WTC11 (cell line): ENCODE results near the gene SMAP1. TPM values are rescaled to one million over a fixed set of nuclear protein-coding genes. Genes with fewer than 3 reads are reported as not detected.

Experiments
- ATAC-seq: fragments of 200-7000 bp; cut with Tn5 transposase; 2 replicates; pipeline ENCODE4 v1.10.0; 2021; ENCODE audit warnings: mild to moderate bottlenecking, moderate library complexity
- CTCF ChIA-PET: fragments of 300-600 bp; sonication (Branson Sonifier 250); formaldehyde crosslinking; loops from one replicate; lab custom pipeline; 2021; ENCODE audit warnings: antibody characterized with exemption; lab: Charles Lee
- POLR2A ChIA-PET: fragments of 350-600 bp; sonication (Branson Sonifier 250); formaldehyde crosslinking; loops from one replicate; lab custom pipeline; 2021; ENCODE audit warnings: antibody characterized with exemption; lab: Charles Lee
- DNase-seq: peaks from one replicate; pipeline ENCODE4 v3.0.0; 2021; ENCODE audit warnings: low spot score
- H3K27ac Mint-ChIP-seq: 2 replicates; pipeline ENCODE4 v1.8.0; 2021; ENCODE audit warnings: mixed read lengths
- H3K27me3 Mint-ChIP-seq: 2 replicates; pipeline ENCODE4 v1.8.0; 2021; ENCODE audit warnings: low read depth, mild to moderate bottlenecking, moderate library complexity, mixed read lengths
- H3K36me3 Mint-ChIP-seq: 2 replicates; pipeline ENCODE4 v1.8.0; 2021; ENCODE audit warnings: mixed read lengths
- H3K4me1 Mint-ChIP-seq: 2 replicates; pipeline ENCODE4 v1.8.0; 2022; ENCODE audit warnings: mixed read lengths
- H3K4me3 Mint-ChIP-seq: 2 replicates; pipeline ENCODE4 v1.8.0; 2021; ENCODE audit warnings: mild to moderate bottlenecking, moderate library complexity, mixed read lengths
- H3K9me3 Mint-ChIP-seq: 2 replicates; pipeline ENCODE4 v1.8.0; 2021; ENCODE audit warnings: mixed read lengths
- CREB1 ChIP-seq: sonication (generic); formaldehyde crosslinking; IDR thresholded peaks from 2 replicates; pipeline ENCODE4 v1.8.0; 2023; ENCODE audit warnings: mild to moderate bottlenecking, missing genetic modification reagents
- EMX1 ChIP-seq: fragments of 250-450 bp; sonication (Bioruptor Pico); IDR thresholded peaks from 2 replicates; pipeline ENCODE4 v1.8.0; 2021; ENCODE audit warnings: mild to moderate bottlenecking
- NFATC4 ChIP-seq: fragments of 250-450 bp; sonication (Bioruptor Pico); IDR thresholded peaks from 2 replicates; pipeline ENCODE4 v1.9.0; 2021; ENCODE audit warnings: mild to moderate bottlenecking
- NFYB ChIP-seq: sonication (generic); formaldehyde crosslinking; conservative IDR thresholded peaks from 2 replicates; pipeline ENCODE4 v1.8.0; 2022; ENCODE audit warnings: low read depth, missing genetic modification reagents
- NR1H2 ChIP-seq: sonication (generic); formaldehyde crosslinking; IDR thresholded peaks from 2 replicates; pipeline ENCODE4 v1.9.0; 2021; ENCODE audit warnings: mild to moderate bottlenecking, moderate library complexity, missing genetic modification reagents
- ZNF263 ChIP-seq: sonication (generic); formaldehyde crosslinking; IDR thresholded peaks from 2 replicates; pipeline ENCODE4 v1.8.1; 2022; ENCODE audit warnings: low read depth, mild to moderate bottlenecking, moderate library complexity, missing genetic modification reagents
- ZNF396 ChIP-seq: fragments of 250-450 bp; sonication (Bioruptor Pico); IDR thresholded peaks from 2 replicates; pipeline ENCODE4 v1.8.0; 2021; ENCODE audit warnings: mild to moderate bottlenecking, moderate library complexity, borderline replicate concordance
- ZNF416 ChIP-seq: fragments of 250-450 bp; sonication (Bioruptor Pico); IDR thresholded peaks from 2 replicates; pipeline ENCODE4 v1.9.0; 2021; ENCODE audit warnings: mild to moderate bottlenecking, inconsistent platforms
- ZNF423 ChIP-seq: fragments of 250-450 bp; sonication (Bioruptor Pico); IDR thresholded peaks from 2 replicates; pipeline ENCODE4 v2.1.2; 2022; ENCODE audit warnings: mild to moderate bottlenecking, moderate library complexity
- ZNF671 ChIP-seq: fragments of 250-450 bp; sonication (Bioruptor Pico); IDR thresholded peaks from 2 replicates; pipeline ENCODE4 v1.8.0; 2021; ENCODE audit warnings: mild to moderate bottlenecking
- total RNA-seq: library from RNA; stranded (reverse); gene quantifications from 3 replicates; pipeline ENCODE4 v1.2.3, GENCODE V29; 2021
- TF ChIP-seq, protein P1 (sequence below): sonication (generic); formaldehyde crosslinking; IDR thresholded peaks from 2 replicates; pipeline ENCODE4 v1.8.0; 2023; ENCODE audit warnings: missing genetic modification reagents
- TF ChIP-seq, protein P2 (sequence below): fragments of 200-600 bp; IDR thresholded peaks from 2 replicates; pipeline ENCODE4 v1.8.0; 2022; ENCODE audit warnings: antibody characterized with exemption
- TF ChIP-seq, protein P3 (sequence below): sonication (generic); formaldehyde crosslinking; IDR thresholded peaks from 2 replicates; pipeline ENCODE4 v1.8.1; 2022; ENCODE audit warnings: low read depth, missing genetic modification reagents, borderline replicate concordance
- TF ChIP-seq, protein P4 (sequence below): sonication (generic); formaldehyde crosslinking; IDR thresholded peaks from 2 replicates; pipeline ENCODE4 v1.8.0; 2022; ENCODE audit warnings: mild to moderate bottlenecking, missing genetic modification reagents
- TF ChIP-seq, protein P5 (sequence below): fragments of 250-450 bp; sonication (Bioruptor Pico); IDR thresholded peaks from 2 replicates; pipeline ENCODE4 v1.9.0; 2021; ENCODE audit warnings: mild to moderate bottlenecking, borderline replicate concordance
- TF ChIP-seq, protein P6 (sequence below): fragments of 250-450 bp; sonication (Bioruptor Pico); IDR thresholded peaks from 2 replicates; pipeline ENCODE4 v1.8.0; 2021; ENCODE audit warnings: mild to moderate bottlenecking

The SMAP1 gene
- total RNA-seq, 1 experiment from 2014 or later, result 29.0 TPM

DNA sequence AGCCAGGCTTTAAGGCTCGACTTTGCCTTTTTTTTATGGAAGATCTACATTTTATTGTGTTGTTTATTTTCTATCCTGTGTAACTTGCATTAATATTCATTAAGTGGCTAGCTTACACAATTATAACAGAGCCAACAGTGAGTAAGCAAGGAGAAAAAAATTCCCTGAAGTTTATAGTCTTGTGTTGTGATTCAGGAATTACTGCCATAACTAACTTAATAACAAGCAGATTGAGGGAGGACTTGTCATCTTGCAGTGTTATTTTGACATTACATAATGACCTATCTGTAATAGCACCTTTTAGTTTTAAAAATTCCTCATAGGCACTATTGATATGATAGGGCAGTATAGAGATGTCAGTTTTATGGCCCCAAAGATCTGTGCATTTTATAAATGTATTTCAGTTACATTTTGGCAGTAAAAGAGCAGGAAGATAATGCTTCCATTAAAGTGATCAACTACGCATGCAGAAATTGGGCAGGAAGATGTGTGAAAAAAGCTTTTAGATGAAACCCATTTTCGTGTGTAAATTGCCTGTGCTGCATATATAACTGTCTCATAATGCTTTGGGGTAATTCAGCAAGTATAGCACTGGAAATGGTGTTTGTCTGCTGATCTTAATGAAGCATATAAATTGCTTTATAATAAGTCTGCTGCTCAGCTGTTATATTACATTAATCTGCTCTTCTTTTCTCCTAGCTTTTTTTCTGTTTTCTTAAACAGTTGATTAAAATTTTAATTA is 123.0 kb downstream of the SMAP1 start (continued):
- no peak for TF ChIP-seq ZNF263 (CRISPR knock-in tag)
- TF ChIP-seq ZNF416 (CRISPR knock-in tag), result no peak
- no peak for TF ChIP-seq NR1H2

DNA sequence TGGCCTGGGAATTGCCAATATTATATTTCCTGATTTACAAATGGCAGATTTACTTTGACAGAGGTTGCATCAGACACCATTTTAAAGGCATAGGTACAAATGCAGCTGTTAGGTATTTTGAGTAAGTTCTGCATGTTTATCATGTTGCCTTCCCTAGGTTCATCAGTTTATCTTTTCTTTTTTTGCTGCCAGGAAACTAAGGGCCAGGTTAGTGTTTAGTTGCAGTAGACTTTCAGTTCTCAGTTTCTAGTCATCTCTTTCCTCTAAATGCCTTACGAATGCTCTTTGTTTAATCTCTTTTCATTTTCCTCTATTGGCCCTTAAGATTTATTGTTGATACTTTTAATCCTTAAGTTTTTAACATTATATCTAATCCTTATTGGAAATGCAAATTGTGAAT is 129.9 kb downstream of the SMAP1 start:
- Mint-ChIP-seq H3K9me3 (peaks cover 5% of the 10 kb centered on the region), H3K4me3 (no peak overlapping the region), H3K27ac (no peak overlapping the region), H3K4me1 (no peaks in the 10 kb centered on the region), H3K27me3 (no peaks in the 10 kb centered on the region), H3K36me3 (no peaks in the 10 kb centered on the region; the same call in 1 of the 2 replicates)
- DNase-seq, result no peak
- ChIA-PET CTCF (no interaction called here), POLR2A (no interaction called here)
- no peak for ATAC-seq
- TF ChIP-seq EMX1 (CRISPR knock-in tag) (no peak), ZNF671 (CRISPR knock-in tag) (no peak), CREB1 (CRISPR knock-in tag) (no peak), ZNF396 (CRISPR knock-in tag) (no peak), ZNF423 (CRISPR knock-in tag) (no peak), NFYB (CRISPR knock-in tag) (no peak), NFATC4 (CRISPR knock-in tag) (no peak)
- TF ChIP-seq, protein P1, sequence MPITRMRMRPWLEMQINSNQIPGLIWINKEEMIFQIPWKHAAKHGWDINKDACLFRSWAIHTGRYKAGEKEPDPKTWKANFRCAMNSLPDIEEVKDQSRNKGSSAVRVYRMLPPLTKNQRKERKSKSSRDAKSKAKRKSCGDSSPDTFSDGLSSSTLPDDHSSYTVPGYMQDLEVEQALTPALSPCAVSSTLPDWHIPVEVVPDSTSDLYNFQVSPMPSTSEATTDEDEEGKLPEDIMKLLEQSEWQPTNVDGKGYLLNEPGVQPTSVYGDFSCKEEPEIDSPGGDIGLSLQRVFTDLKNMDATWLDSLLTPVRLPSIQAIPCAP (CRISPR knock-in tag), result no peak
- TF ChIP-seq, protein P2, sequence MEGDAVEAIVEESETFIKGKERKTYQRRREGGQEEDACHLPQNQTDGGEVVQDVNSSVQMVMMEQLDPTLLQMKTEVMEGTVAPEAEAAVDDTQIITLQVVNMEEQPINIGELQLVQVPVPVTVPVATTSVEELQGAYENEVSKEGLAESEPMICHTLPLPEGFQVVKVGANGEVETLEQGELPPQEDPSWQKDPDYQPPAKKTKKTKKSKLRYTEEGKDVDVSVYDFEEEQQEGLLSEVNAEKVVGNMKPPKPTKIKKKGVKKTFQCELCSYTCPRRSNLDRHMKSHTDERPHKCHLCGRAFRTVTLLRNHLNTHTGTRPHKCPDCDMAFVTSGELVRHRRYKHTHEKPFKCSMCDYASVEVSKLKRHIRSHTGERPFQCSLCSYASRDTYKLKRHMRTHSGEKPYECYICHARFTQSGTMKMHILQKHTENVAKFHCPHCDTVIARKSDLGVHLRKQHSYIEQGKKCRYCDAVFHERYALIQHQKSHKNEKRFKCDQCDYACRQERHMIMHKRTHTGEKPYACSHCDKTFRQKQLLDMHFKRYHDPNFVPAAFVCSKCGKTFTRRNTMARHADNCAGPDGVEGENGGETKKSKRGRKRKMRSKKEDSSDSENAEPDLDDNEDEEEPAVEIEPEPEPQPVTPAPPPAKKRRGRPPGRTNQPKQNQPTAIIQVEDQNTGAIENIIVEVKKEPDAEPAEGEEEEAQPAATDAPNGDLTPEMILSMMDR, result no peak
- TF ChIP-seq, protein P3, sequence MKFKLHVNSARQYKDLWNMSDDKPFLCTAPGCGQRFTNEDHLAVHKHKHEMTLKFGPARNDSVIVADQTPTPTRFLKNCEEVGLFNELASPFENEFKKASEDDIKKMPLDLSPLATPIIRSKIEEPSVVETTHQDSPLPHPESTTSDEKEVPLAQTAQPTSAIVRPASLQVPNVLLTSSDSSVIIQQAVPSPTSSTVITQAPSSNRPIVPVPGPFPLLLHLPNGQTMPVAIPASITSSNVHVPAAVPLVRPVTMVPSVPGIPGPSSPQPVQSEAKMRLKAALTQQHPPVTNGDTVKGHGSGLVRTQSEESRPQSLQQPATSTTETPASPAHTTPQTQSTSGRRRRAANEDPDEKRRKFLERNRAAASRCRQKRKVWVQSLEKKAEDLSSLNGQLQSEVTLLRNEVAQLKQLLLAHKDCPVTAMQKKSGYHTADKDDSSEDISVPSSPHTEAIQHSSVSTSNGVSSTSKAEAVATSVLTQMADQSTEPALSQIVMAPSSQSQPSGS (CRISPR knock-in tag), result no peak
- TF ChIP-seq, protein P4, sequence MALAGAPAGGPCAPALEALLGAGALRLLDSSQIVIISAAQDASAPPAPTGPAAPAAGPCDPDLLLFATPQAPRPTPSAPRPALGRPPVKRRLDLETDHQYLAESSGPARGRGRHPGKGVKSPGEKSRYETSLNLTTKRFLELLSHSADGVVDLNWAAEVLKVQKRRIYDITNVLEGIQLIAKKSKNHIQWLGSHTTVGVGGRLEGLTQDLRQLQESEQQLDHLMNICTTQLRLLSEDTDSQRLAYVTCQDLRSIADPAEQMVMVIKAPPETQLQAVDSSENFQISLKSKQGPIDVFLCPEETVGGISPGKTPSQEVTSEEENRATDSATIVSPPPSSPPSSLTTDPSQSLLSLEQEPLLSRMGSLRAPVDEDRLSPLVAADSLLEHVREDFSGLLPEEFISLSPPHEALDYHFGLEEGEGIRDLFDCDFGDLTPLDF (CRISPR knock-in tag), result no peak
- TF ChIP-seq, protein P5, sequence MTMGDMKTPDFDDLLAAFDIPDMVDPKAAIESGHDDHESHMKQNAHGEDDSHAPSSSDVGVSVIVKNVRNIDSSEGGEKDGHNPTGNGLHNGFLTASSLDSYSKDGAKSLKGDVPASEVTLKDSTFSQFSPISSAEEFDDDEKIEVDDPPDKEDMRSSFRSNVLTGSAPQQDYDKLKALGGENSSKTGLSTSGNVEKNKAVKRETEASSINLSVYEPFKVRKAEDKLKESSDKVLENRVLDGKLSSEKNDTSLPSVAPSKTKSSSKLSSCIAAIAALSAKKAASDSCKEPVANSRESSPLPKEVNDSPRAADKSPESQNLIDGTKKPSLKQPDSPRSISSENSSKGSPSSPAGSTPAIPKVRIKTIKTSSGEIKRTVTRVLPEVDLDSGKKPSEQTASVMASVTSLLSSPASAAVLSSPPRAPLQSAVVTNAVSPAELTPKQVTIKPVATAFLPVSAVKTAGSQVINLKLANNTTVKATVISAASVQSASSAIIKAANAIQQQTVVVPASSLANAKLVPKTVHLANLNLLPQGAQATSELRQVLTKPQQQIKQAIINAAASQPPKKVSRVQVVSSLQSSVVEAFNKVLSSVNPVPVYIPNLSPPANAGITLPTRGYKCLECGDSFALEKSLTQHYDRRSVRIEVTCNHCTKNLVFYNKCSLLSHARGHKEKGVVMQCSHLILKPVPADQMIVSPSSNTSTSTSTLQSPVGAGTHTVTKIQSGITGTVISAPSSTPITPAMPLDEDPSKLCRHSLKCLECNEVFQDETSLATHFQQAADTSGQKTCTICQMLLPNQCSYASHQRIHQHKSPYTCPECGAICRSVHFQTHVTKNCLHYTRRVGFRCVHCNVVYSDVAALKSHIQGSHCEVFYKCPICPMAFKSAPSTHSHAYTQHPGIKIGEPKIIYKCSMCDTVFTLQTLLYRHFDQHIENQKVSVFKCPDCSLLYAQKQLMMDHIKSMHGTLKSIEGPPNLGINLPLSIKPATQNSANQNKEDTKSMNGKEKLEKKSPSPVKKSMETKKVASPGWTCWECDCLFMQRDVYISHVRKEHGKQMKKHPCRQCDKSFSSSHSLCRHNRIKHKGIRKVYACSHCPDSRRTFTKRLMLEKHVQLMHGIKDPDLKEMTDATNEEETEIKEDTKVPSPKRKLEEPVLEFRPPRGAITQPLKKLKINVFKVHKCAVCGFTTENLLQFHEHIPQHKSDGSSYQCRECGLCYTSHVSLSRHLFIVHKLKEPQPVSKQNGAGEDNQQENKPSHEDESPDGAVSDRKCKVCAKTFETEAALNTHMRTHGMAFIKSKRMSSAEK (CRISPR knock-in tag), result no peak
- TF ChIP-seq, protein P6, sequence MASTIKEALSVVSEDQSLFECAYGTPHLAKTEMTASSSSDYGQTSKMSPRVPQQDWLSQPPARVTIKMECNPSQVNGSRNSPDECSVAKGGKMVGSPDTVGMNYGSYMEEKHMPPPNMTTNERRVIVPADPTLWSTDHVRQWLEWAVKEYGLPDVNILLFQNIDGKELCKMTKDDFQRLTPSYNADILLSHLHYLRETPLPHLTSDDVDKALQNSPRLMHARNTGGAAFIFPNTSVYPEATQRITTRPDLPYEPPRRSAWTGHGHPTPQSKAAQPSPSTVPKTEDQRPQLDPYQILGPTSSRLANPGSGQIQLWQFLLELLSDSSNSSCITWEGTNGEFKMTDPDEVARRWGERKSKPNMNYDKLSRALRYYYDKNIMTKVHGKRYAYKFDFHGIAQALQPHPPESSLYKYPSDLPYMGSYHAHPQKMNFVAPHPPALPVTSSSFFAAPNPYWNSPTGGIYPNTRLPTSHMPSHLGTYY (CRISPR knock-in tag), result no peak
